Stimulated activated CD8-positive, alpha-beta memory T cell treated with anti-CD3 and anti-CD28 coated beads, Interleukin-7, amount 100 ng/mL, for 1 hour (primary cell): Measurements from ENCODE around the gene ABCG4.

ENCODE experiments used
- DNase-seq, 2 donors: peaks; one replicate each; pipeline ENCODE4 v3.0.0-alpha.2; 2020; ENCODE audit warnings: low read depth in 2 of 2

The ABCG4 gene

DNA sequence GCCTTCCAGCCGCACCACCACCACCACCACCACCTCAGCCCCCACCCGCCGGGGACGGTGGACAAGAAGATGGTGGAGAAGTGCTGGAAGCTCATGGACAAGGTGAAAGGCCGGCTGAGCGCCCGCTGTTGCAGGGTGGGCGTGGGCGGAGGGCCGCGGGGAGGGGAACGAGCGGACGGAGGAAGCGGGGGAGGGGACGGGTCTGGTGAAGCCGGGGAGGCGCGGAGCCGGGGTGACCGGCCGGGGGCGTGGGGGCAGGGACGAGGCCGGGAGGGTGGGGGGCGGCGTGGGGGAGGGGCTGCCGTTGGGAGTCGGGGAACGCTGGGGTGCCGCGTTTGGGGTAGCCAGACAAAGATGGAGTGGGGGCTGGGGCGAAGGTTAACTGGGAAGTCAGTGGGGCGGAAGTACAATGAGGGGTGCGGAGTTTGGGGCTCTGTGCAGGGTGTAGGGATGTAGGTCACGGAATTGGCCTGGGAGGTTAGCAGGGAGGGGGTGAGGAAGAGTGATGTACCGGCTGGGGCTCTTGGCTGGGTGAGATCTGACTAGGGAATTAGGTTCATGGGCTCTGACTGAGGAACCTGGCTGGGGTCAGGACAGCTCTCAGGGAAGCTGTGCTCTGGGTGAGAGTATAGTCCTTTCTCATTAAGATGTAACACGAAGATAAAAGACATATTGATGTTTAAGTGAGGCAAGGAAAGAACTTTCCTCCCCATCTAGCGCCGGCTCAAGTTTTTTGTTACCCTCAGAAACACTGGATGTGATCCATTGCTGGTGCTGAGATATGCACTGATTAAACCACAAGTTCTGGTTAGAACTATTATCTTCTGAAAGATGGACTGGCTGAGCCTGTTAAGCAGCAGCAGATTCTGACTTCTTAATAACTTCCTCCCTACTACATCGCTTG lies 57.9 kb downstream of the ABCG4 start:
- peak in 1 of 2 donors; percentile 2 for DNase-seq

DNA sequence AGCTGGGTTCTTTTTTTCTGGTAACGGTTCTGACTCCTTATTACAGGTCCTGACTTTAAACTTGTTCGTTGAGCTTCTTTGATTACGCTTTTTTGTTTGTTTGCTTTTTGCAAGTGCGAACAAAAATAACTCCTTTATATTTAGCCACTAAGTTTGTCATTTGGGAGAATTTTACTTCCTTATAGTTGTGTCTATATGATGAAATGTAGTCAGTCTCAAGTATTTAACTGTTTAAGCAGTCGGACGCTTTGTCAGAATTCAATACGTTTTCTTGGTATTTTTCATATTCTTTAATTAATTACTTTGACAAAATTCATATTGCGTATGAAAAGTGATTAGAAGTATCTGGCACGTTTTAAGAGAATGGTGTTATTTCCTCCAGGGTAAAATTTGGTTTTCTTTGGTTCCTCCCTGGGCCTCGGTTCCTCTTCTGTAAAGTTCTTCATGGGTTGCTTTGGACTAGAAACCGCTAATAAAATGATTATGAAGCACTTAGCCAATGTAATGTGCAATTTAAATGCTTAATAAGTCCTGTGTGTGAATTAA lies 58.6 kb downstream of the ABCG4 start:
- no peak for DNase-seq

DNA sequence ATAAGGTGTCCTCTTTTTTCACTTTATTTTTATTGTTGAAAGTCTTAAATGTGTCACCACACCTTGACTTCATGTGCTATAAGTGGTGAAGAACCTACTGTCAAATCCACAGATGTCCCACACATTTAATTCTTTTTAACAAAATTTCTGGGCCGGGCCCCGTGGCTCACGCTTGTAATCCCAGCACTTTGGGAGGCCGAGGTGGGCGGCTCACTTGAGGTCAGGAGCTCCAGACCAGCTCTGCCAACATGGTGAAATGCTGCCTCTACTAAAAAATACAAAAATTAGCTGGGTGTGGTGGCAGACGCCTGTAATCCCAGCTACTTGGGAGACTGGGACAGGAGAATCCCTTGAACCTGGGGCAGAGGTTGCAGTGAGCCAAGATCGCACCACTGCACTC lies 60.3 kb downstream of the ABCG4 start:
- DNase-seq = no peak

DNA sequence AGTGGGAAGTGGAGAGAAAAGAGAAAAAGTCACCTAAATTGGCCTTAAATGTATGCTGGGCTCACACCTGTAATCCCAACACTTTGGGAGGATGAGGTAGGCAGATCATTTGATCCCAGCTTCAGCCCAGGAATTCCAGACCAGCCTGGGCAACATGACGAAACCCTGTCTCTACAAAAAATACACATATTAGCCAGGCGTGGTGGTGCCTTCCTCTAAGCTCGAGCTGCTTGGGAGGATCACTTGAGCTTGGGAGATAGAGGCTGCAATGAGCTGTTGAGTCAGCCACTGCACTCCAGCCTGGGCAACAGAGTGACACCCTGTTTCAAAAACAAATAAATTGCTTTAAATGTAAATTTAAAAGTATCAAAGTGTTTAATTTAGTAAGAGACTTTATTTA lies 61.2 kb downstream of the ABCG4 start:
- DNase-seq = no peak
